ENCODE data around the gene VIPR2. TPM values are rescaled to one million over a fixed set of nuclear protein-coding genes. Genes with fewer than 3 reads are reported as not detected.

The VIPR2 gene
- total RNA-seq, 4 donors from 2014 or later: 0.32 to 0.34 (median 0.32) TPM; not detected in 1

GRCh38 chr7:159091480-159092475 lies 52.9 kb downstream of the VIPR2 start:
- peak in 1 of 2 donors; percentile 83 for DNase-seq (ENCODE audit: low spot score in 2 of 2)

GRCh38 chr7:159091041-159091440 lies 53.6 kb downstream of the VIPR2 start:
- no peak overlapping the region for H3K4me3 ChIP-seq (ENCODE audit: low read depth, poor library complexity, severe bottlenecking)
- whole genome bisulfite sequencing, 2 donors: 84 to 87% methylated on average over 11 to 13 of the region's 13 CpGs
- TF ChIP-seq POLR2A (IDR thresholded peaks at IDR 0.05) (no peak), CTCF (IDR thresholded peaks at IDR 0.05) (no peak)
- peak in 1 of 2 donors; percentile 21 for DNase-seq (ENCODE audit: low spot score in 2 of 2)
- intact Hi-C loops (cut with DNase I; ENCODE audit: low total_unique reads): no loop called here

More at GRCh38 chr7:159091480-159092475, 52.9 kb downstream of the VIPR2 start:
- TF ChIP-seq POLR2A (IDR thresholded peaks at IDR 0.05) (no peak), CTCF (IDR thresholded peaks at IDR 0.05) (no peak)
- 79 to 86% methylated on average over 29 to 30 of the region's 31 CpGs for WGBS, 2 donors
- intact Hi-C loops (cut with DNase I; ENCODE audit: low total_unique reads): no loop called here
- no peak overlapping the region for H3K4me3 ChIP-seq (ENCODE audit: low read depth, poor library complexity, severe bottlenecking)

- H3K4me3 ChIP-seq (ENCODE audit: low read depth, poor library complexity, severe bottlenecking): no peak overlapping the region
- intact Hi-C loops (cut with DNase I; ENCODE audit: low total_unique reads): no loop called here
- peak in 1 of 2 donors; percentile 70 for DNase-seq (ENCODE audit: low spot score in 2 of 2)
- TF ChIP-seq CTCF (IDR thresholded peaks at IDR 0.05): no peak
- no peak for TF ChIP-seq POLR2A (IDR thresholded peaks at IDR 0.05)
- WGBS, 2 donors: 83 to 84% methylated on average over 14 to 18 of the region's 18 CpGs
Observed at GRCh38 chr7:159088016-159088865, 56.4 kb downstream of the VIPR2 start.

DNA sequence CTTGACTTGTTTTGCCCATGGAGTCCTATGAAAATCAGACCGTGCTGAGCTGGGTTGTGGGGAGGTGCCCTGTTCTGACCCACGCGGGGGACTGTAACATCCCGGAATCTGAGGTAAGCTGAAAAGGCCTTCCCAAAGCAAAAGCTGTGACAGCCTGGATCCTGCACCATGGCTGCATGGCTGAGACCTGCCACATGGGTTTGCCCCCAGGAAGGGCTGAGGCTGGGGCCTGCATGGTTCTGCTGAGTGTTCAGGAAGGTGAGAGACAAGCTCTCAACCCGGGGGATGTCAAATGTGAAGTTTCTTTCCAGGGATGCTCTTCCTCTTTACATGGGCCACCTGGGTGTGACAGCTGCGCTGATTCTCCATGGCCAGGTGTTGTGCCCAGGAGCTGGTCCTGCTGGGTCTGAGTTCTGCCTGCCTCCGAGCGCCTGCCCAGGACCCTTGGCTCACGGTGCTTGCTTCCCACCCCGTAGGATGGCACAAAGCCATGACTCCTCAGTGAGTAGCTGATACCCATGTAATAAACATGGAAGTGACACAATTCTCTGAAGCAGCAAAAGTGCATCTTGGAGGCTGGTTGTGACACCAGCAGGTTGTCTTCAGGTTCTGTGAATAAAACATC lies 58.3 kb downstream of the VIPR2 start:
- TF ChIP-seq CTCF (IDR thresholded peaks at IDR 0.05) (no peak), POLR2A (IDR thresholded peaks at IDR 0.05) (no peak)
- intact Hi-C loops (cut with DNase I; ENCODE audit: low total_unique reads): no loop called here
- peak in 1 of 2 donors; percentile 59 for DNase-seq (ENCODE audit: low spot score in 2 of 2)
- WGBS, 2 donors: 83 to 84% methylated on average over 8 to 10 of the region's 10 CpGs
- H3K4me3 ChIP-seq (ENCODE audit: low read depth, poor library complexity, severe bottlenecking): no peak overlapping the region

DNA sequence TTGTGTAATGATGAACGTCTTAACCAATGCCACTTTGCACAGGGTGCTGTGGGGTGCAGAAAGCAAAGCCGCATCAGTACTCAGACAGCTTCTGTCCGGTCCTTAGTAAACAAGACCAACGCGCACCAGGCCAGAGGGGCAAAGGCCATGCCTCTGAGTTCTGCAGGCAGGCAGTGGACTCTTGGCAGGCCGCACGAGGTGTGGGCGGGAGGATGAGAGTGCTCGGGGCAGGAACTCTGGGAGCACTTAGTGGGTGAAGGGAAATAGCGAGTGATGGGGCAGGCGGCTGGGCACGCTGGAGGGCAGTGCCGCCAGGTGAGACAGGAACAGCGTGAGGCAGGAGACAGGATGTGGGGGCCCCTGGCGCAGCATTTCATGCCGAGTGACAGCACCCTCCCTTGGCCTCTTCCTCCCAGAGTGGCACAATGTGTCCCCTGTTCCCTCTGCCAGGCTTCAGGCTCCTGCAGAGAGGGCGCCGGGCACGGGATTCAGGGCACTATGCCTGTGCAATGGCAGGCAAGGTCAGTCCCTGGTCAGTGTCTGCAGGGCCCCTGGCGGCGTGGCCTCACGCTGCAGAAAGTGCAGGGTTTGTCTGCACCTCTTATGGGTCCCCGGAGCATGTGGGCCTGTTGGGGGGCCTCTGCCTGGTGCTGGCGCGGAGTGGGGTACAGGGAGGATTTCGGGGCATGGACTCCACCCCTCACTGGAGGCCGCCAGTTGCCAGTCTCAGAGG lies 60.4 kb downstream of the VIPR2 start:
- DNase-seq (ENCODE audit: low spot score in 2 of 2): peak in 1 of 2 donors; percentile 81
- intact Hi-C loops (cut with DNase I; ENCODE audit: low total_unique reads): no loop called here
- no peak for TF ChIP-seq POLR2A (IDR thresholded peaks at IDR 0.05)
- no peak for TF ChIP-seq CTCF (IDR thresholded peaks at IDR 0.05)
- H3K4me3 ChIP-seq (ENCODE audit: low read depth, poor library complexity, severe bottlenecking): no peak overlapping the region
- WGBS, 2 donors: 84 to 86% methylated on average over 27 of the region's 27 CpGs
